Measurements from ENCODE around the gene PLD6.

The PLD6 gene

DNA sequence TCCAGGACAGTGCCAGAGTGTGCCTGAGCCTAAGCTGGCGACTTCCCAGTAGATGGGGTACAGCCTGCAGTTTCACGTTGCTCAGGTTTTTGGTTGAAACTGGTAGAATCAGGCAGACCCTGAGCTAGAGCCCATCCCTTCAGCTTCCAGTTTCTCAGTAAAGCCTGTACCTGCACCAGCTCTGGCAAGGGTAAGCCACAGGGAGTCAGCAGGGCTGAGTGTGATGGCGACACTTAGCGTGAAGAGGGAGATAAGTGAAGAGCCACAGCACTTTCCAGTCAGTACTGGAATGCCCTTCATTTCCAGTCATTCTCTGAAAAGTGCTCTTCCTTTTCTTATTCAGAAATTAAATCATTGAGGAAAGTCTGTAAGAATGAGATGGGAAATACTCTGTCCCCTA is 22.4 kb downstream of the PLD6 start:
- Histone ChIP-seq H3K9me2 (replicated peaks; ENCODE audit: control insufficient read depth, low read length) (no peaks in the 10 kb centered on the region), H3K4me3 (ENCODE audit: low read length) (no peak overlapping the region), H3K79me2 (ENCODE audit: control insufficient read depth, low read length) (no peaks in the 10 kb centered on the region), H3K27ac (ENCODE audit: low read depth, low read length) (no peak overlapping the region), H3K36me3 (ENCODE audit: control insufficient read depth, low read length) (peaks cover 48% of the 10 kb centered on the region), H3K4me1 (ENCODE audit: control insufficient read depth, low read length) (peaks cover 15% of the 10 kb centered on the region), H4K20me1 (ENCODE audit: control insufficient read depth, insufficient read depth, low read depth, low read length) (no peaks in the 10 kb centered on the region), H3F3A (ENCODE audit: control insufficient read depth, insufficient read depth) (no peaks in the 10 kb centered on the region), H3K9me3 (ENCODE audit: control insufficient read depth, insufficient read depth, low read length) (no peaks in the 10 kb centered on the region), H3K4me2 (ENCODE audit: low read length) (no peak overlapping the region), H3K27me3 (ENCODE audit: control insufficient read depth, low read length) (no peaks in the 10 kb centered on the region)
- TF ChIP-seq, protein P1, sequence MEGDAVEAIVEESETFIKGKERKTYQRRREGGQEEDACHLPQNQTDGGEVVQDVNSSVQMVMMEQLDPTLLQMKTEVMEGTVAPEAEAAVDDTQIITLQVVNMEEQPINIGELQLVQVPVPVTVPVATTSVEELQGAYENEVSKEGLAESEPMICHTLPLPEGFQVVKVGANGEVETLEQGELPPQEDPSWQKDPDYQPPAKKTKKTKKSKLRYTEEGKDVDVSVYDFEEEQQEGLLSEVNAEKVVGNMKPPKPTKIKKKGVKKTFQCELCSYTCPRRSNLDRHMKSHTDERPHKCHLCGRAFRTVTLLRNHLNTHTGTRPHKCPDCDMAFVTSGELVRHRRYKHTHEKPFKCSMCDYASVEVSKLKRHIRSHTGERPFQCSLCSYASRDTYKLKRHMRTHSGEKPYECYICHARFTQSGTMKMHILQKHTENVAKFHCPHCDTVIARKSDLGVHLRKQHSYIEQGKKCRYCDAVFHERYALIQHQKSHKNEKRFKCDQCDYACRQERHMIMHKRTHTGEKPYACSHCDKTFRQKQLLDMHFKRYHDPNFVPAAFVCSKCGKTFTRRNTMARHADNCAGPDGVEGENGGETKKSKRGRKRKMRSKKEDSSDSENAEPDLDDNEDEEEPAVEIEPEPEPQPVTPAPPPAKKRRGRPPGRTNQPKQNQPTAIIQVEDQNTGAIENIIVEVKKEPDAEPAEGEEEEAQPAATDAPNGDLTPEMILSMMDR (IDR thresholded peaks at IDR 0.05; ENCODE audit: low read depth, low read length, poor library complexity, severe bottlenecking) = no peak
- no peak for TF ChIP-seq EZH2phosphoT487 (IDR thresholded peaks at IDR 0.05; ENCODE audit: borderline replicate concordance, low read length)

DNA sequence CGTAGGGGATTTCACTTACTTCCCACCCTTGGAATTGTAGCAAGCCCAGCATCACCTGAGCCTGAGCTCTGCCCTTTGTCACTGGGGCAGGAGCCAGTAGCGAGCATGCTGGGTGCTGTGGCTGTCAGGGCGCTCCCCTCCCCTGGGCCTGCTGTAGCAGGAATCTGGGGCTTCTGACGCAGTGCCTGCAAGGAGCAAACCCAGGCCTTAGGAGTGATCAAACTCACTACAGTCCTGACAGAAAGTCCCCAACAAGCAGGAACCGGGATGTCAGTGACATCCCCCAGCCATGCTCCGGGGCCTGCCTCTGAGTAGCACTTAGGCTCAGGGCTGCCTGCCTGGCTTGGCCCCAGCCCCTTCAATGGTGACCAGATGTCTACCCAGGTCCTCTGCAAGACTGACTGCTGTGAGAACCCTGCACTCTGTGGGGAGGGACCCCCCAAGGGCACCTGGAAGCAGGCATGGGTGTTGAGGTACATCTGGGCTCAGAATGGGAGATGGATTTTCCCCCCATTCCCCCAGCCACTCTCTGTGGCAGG is 23.5 kb downstream of the PLD6 start:
- Histone ChIP-seq H3K4me2 (ENCODE audit: low read length) (no peak overlapping the region), H3K79me2 (ENCODE audit: control insufficient read depth, low read length) (no peaks in the 10 kb centered on the region), H3K9me3 (ENCODE audit: control insufficient read depth, insufficient read depth, low read length) (no peaks in the 10 kb centered on the region), H4K20me1 (ENCODE audit: control insufficient read depth, insufficient read depth, low read depth, low read length) (no peaks in the 10 kb centered on the region), H3K4me3 (ENCODE audit: low read length) (no peak overlapping the region), H3K27ac (ENCODE audit: low read depth, low read length) (no peak overlapping the region), H3K4me1 (ENCODE audit: control insufficient read depth, low read length) (peaks cover 12% of the 10 kb centered on the region), H3K36me3 (ENCODE audit: control insufficient read depth, low read length) (peaks cover 54% of the 10 kb centered on the region), H3F3A (ENCODE audit: control insufficient read depth, insufficient read depth) (no peaks in the 10 kb centered on the region), H3K27me3 (ENCODE audit: control insufficient read depth, low read length) (no peaks in the 10 kb centered on the region), H3K9me2 (replicated peaks; ENCODE audit: control insufficient read depth, low read length) (no peaks in the 10 kb centered on the region)
- no peak for TF ChIP-seq EZH2phosphoT487 (IDR thresholded peaks at IDR 0.05; ENCODE audit: borderline replicate concordance, low read length)
- TF ChIP-seq, protein P1 (IDR thresholded peaks at IDR 0.05; ENCODE audit: low read depth, low read length, poor library complexity, severe bottlenecking) = no peak

DNA sequence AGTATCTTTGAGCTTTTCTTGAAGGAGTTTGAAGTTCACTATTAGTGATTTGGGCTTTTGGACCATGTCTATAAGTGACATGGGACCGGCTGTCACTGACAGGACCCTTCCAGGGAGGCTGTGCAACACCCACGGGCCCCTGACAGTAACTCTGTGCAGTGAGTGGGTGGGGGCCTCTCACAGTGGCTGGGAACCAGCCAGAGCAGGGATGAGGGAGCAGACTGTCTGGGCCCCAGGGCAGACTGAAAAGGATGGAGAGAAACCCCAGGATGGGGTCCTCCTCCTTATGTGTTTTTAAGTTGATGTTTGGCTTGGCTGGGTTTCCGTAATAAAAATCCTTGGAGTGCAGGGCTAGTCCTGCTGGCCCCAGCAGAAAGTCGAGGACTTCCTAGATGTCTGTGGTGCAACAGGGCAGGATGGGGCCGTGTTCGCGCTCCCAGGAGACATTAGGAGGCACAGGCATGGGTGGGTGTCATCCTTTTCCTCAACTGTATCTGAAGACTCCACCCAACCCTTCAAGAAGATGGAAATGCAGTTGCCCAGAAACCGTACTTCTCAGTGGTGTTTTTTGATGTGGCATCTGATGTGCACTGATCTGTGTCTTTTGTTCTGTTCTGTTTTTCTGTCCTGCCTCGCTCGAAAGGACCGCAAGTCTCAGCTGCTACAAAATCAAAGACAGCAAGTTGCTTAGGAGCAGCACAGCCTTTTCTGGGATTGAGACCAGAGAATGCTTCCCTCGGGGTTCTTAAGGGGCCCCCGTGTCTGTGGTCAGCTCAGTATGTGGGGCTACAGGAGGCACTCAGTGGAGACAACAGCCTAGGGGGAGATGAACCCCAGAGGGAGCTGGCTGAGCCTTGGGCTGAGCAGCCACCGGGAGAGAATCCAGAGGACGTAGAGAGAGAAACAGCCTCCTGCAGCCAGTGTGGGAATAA is 24.2 kb downstream of the PLD6 start:
- Histone ChIP-seq H3K4me3 (ENCODE audit: low read length) (no peak overlapping the region), H4K20me1 (ENCODE audit: control insufficient read depth, insufficient read depth, low read depth, low read length) (no peaks in the 10 kb centered on the region), H3F3A (ENCODE audit: control insufficient read depth, insufficient read depth) (no peaks in the 10 kb centered on the region; the same call in 1 of the 2 replicates), H3K9me3 (ENCODE audit: control insufficient read depth, insufficient read depth, low read length) (no peaks in the 10 kb centered on the region), H3K27ac (ENCODE audit: low read depth, low read length) (no peak overlapping the region), H3K9me2 (replicated peaks; ENCODE audit: control insufficient read depth, low read length) (no peaks in the 10 kb centered on the region), H3K79me2 (ENCODE audit: control insufficient read depth, low read length) (no peaks in the 10 kb centered on the region), H3K4me1 (ENCODE audit: control insufficient read depth, low read length) (peaks cover 12% of the 10 kb centered on the region), H3K27me3 (ENCODE audit: control insufficient read depth, low read length) (no peaks in the 10 kb centered on the region), H3K36me3 (ENCODE audit: control insufficient read depth, low read length) (peaks cover 61% of the 10 kb centered on the region), H3K4me2 (ENCODE audit: low read length) (no peak overlapping the region)
- TF ChIP-seq, protein P1 (IDR thresholded peaks at IDR 0.05; ENCODE audit: low read depth, low read length, poor library complexity, severe bottlenecking) = no peak

Data from DOHH2 (cell line).